HepG2 (cell line): Measurements from ENCODE around the gene HNRNPL. TPM values are rescaled to one million over a fixed set of nuclear protein-coding genes. Genes with fewer than 3 reads are reported as not detected.

ENCODE experiments used
- DDIT3 ChIP-seq: sonication (generic); formaldehyde crosslinking; IDR thresholded peaks from 2 replicates; pipeline ENCODE4 v1.4.0; 2020; ENCODE audit warnings: mild to moderate bottlenecking, missing genetic modification reagents
- DRAP1 ChIP-seq: IDR thresholded peaks from 2 replicates; pipeline ENCODE4 v1.6.1; 2016; ENCODE audit warnings: missing genetic modification reagents, missing compliant biosample characterization
- PCBP1 ChIP-seq: fragments of 200-400 bp; formaldehyde crosslinking; IDR thresholded peaks from 2 replicates; pipeline ENCODE4 v1.6.1; 2017; ENCODE audit warnings: mild to moderate bottlenecking, low read depth, low read length, borderline replicate concordance
- PLRG1 ChIP-seq: fragments of 450-650 bp; conservative IDR thresholded peaks from 2 replicates; pipeline ENCODE4 v1.6.1; 2016
- RXRB ChIP-seq: IDR thresholded peaks from 2 replicates; pipeline ENCODE4 v1.6.1; 2016; ENCODE audit warnings: borderline replicate concordance, missing genetic modification reagents, missing compliant biosample characterization
- SP5 ChIP-seq: IDR thresholded peaks from 2 replicates; pipeline ENCODE4 v1.6.1; 2016; ENCODE audit warnings: low read depth, borderline replicate concordance
- TEAD2 ChIP-seq: sonication (generic); formaldehyde crosslinking; IDR thresholded peaks from 2 replicates; pipeline ENCODE4 v1.9.0; 2021; ENCODE audit warnings: missing genetic modification reagents
- TFDP2 ChIP-seq: sonication (generic); formaldehyde crosslinking; IDR thresholded peaks from 2 replicates; pipeline ENCODE4 v1.4.0; 2020; ENCODE audit warnings: missing genetic modification reagents
- ZBTB14 ChIP-seq: sonication (generic); formaldehyde crosslinking; IDR thresholded peaks from 2 replicates; pipeline ENCODE4 v1.4.0; 2020; ENCODE audit warnings: missing genetic modification reagents
- ZBTB25 ChIP-seq: IDR thresholded peaks from 2 replicates; pipeline ENCODE4 v1.6.1; 2018; ENCODE audit warnings: missing genetic modification reagents
- ZBTB44 ChIP-seq: sonication (generic); formaldehyde crosslinking; IDR thresholded peaks from 2 replicates; pipeline ENCODE4 v1.4.0; 2020; ENCODE audit warnings: missing genetic modification reagents
- ZNF766 ChIP-seq: sonication (generic); formaldehyde crosslinking; IDR thresholded peaks from 2 replicates; pipeline ENCODE4 v1.5.0; 2020; ENCODE audit warnings: missing genetic modification reagents, borderline replicate concordance
- polyA plus RNA-seq, 8 experiments: library from polyadenylated mRNA; depleted of rRNA in 3 of 8; stranded (reverse) in 7 of 8; unstranded in 1 of 8; fragments of >200 nt; fragmentation: Illumina TruSeq in 4 of 8; extraction: Trizol in 4 of 8; gene quantifications; 2 replicates each; pipeline versions ENCODE4 v1.2.1 to v1.2.3, GENCODE V29; 2011 to 2016; ENCODE audit warnings: low read depth in 4 of 8, missing spikeins in 1 of 8, mixed read lengths in 1 of 8; ENCODE audit not compliant: insufficient read depth in 1 of 8
- total RNA-seq, 5 experiments: library from RNA; depleted of rRNA; stranded (reverse); fragments of >200 nt; fragmentation: Illumina TruSeq; extraction: Trizol; gene quantifications; 2 replicates each; pipeline ENCODE4 v1.2.3, GENCODE V29; 2016; ENCODE audit warnings: low read depth in 1 of 5

The HNRNPL gene
- total and polyA plus RNA-seq, 2 of the 13 experiments (the other 11 are each of a cell fraction or from before 2014, with no cell fraction given): 156 to 278 TPM

GRCh38 chr19:38849147-38849859, 483 bp downstream of the HNRNPL start (continued):
- TF ChIP-seq ZBTB14 (peak; percentile 35; the same call in 1 of the 2 replicates), ZNF766 (no peak; the same call in 1 of the 2 replicates), ZBTB25 (CRISPR knock-in tag) (no peak), PCBP1 (no peak), ZBTB44 (CRISPR knock-in tag) (no peak; the same call in 1 of the 2 replicates), TEAD2 (CRISPR knock-in tag) (no peak; the same call in 1 of the 2 replicates), DDIT3 (no peak), RXRB (CRISPR knock-in tag) (no peak; the same call in 1 of the 2 replicates), SP5 (CRISPR knock-in tag) (no peak), DRAP1 (CRISPR knock-in tag) (no peak), TFDP2 (peak; percentile 89), PLRG1 (no peak)
